ENCODE data around the gene CEBPE. TPM values are rescaled to one million over a fixed set of nuclear protein-coding genes. Genes with fewer than 3 reads are reported as not detected.

CEBPE gene
- total RNA-seq, 4 donors from 2014 or later, result not detected

DNA sequence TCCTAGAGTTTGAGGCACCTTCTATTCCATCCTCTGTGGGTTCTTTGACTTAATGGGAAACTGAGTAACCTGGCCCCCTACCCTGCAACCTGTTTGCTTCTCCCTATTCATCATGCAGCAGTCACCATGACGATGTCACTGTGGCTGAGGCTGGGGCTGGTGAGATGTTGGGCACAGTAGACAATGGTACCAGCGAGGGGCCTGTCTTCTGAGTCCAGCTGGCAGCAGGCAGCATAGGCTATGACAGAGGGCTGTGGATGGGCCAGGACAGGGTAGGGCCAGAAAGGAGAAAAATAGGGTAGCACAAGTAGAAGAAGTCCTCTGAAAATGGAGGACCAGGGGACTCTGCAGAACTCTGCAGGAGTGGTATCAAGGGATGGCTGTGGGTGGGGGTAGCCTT lies 16.3 kb downstream of the CEBPE start:
- Histone ChIP-seq H3K4me3 (no peak overlapping the region), H3K36me3 (peaks cover 0 to 18% (median 0%) of the 10 kb centered on the region in 3 donors), H3K9me3 (no peaks in the 10 kb centered on the region), H3K27me3 (no peaks in the 10 kb centered on the region), H3K4me1 (peaks cover 0 to under 1% (median 0%) of the 10 kb centered on the region in 4 donors), H3K27ac (no peak overlapping the region)
- TF ChIP-seq EP300 (IDR thresholded peaks at IDR 0.05) (no peak), POLR2A (IDR thresholded peaks at IDR 0.05) (no peak)
- TF ChIP-seq, protein P1, sequence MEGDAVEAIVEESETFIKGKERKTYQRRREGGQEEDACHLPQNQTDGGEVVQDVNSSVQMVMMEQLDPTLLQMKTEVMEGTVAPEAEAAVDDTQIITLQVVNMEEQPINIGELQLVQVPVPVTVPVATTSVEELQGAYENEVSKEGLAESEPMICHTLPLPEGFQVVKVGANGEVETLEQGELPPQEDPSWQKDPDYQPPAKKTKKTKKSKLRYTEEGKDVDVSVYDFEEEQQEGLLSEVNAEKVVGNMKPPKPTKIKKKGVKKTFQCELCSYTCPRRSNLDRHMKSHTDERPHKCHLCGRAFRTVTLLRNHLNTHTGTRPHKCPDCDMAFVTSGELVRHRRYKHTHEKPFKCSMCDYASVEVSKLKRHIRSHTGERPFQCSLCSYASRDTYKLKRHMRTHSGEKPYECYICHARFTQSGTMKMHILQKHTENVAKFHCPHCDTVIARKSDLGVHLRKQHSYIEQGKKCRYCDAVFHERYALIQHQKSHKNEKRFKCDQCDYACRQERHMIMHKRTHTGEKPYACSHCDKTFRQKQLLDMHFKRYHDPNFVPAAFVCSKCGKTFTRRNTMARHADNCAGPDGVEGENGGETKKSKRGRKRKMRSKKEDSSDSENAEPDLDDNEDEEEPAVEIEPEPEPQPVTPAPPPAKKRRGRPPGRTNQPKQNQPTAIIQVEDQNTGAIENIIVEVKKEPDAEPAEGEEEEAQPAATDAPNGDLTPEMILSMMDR (IDR thresholded peaks at IDR 0.05), result no peak
- no peak for DNase-seq (ENCODE audit: low spot score in 2 of 2)
- 76 to 93% methylated on average over 2 of the region's 2 CpGs for whole genome bisulfite sequencing, 2 donors

DNA sequence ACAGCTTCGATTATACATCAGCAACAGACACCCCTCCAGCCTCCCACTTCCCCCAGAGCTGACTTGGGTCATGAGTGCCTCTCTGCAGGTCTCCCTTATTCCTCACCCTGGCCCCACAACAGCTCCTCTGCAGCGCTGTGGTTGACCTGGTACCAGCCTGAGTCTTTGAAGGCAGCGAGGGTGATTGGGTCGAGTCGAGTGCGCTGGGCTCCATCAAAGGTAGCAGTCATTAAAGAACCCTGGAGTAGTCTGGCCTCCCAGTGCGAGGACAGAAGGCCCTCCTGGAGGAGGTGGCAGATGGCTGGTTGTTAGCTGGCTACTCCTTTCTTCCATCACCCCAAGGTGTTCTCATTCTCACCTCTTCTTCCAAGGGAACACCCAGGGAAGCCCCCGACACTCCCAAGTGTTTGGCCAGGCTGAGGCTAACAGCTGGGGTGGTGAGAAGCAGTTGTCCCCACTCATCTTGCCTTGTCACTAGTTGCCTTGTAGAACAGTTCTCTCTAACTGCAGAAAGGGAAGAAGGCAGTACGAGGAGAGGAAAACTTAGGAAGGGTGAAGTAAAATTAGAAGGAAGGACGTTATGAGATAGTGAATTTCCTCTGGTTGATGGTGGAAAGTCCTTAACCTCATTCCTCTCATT lies 16.9 kb downstream of the CEBPE start:
- DNase-seq (ENCODE audit: low spot score in 2 of 2), result no peak
- Histone ChIP-seq H3K4me3 (no peak overlapping the region), H3K36me3 (peaks cover 0 to 22% (median 0%) of the 10 kb centered on the region in 3 donors), H3K4me1 (peaks cover 0 to 8% (median 3%) of the 10 kb centered on the region in 4 donors), H3K9me3 (no peaks in the 10 kb centered on the region), H3K27ac (no peak overlapping the region), H3K27me3 (no peaks in the 10 kb centered on the region)
- TF ChIP-seq POLR2A (IDR thresholded peaks at IDR 0.05) (no peak), EP300 (IDR thresholded peaks at IDR 0.05) (no peak)
- TF ChIP-seq, protein P1 (IDR thresholded peaks at IDR 0.05), result no peak
- WGBS, 2 donors, result 72 to 80% methylated on average over 10 of the region's 10 CpGs

DNA sequence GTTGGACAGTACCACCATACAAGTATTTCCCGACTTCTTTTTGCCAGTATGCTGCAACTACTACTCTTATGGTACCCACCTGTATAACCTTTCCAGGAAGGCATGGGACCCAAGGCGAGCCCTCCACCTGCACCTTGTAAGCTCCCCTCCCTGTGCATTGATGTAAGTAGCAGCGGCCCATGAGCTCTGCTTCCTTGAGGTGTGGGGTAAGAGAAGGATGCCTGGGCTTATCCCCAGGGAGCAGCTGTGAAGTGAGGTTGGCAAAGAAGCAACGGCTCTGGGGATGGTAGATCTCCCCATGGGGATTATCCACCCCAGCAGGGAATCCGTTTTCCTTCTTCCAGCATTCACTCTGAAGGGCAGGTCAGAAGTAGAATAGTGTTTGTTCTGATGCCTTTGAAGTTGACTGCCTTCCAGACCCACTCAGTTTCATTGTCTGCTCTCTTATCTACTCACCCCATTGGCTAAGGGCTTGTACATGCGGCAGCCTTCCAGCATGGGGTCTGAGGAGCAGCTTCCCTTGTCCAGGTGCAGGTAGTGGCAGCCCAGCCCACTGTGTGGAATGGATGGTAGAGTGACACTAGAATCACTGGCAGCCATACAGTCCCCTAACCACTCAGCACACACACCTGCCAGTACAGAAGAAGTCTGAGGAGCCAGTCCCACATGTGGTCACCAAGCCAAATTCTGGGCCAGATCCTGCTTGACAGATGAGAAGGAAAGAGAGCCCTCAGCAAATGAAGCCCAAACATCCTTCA lies 17.7 kb downstream of the CEBPE start:
- H3K27ac ChIP-seq, result no peak overlapping the region
- 72 to 77% methylated on average over 6 of the region's 6 CpGs for WGBS, 2 donors
- H3K27me3 ChIP-seq, result no peaks in the 10 kb centered on the region
- TF ChIP-seq POLR2A (IDR thresholded peaks at IDR 0.05), result no peak
- TF ChIP-seq, protein P1 (IDR thresholded peaks at IDR 0.05), result no peak
- no peak for TF ChIP-seq EP300 (IDR thresholded peaks at IDR 0.05)
- no peak for DNase-seq (ENCODE audit: low spot score in 2 of 2)
- peaks cover 0 to 15% (median 10%) of the 10 kb centered on the region in 4 donors for H3K4me1 ChIP-seq
- H3K36me3 ChIP-seq, result peaks cover 0 to 22% (median 0%) of the 10 kb centered on the region in 3 donors
- no peaks in the 10 kb centered on the region for H3K9me3 ChIP-seq
- H3K4me3 ChIP-seq, result no peak overlapping the region

DNA sequence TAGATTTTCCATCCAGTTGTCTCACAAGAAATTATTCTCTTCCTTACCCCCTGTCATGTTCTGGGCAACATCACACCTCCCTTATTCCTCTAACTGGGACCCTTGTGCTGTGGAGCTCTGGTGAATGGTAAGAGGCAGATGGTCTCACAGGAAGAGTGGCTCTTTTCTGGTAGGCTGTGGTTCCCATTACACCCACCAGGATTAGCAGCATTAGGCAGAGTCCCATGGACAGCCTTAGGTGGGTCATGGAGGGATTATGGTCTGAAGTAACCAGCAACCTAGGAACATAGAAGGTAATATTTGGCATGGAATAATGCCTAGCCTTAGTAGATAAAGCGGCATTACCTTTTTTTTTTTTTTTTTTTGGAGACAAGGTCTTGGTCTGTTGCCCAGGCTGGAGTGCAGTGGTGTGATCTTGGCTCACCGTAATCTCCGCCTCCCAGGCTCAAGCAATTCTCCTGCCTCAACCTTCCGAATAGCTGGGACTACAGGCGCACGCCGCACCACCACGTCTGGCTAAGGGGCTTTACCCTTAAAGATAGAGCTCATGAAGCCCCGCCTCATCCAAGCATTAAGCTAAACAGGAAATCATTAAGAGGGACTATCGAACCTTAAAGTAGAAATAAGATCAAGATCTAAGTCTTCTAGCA lies 19.7 kb downstream of the CEBPE start:
- no peak overlapping the region for H3K27ac ChIP-seq
- DNase-seq (ENCODE audit: low spot score in 2 of 2), result no peak
- no peaks in the 10 kb centered on the region for H3K27me3 ChIP-seq
- peaks cover 0 to 22% (median 0%) of the 10 kb centered on the region in 3 donors for H3K36me3 ChIP-seq
- H3K9me3 ChIP-seq, result no peaks in the 10 kb centered on the region
- no peak for TF ChIP-seq POLR2A (IDR thresholded peaks at IDR 0.05)
- TF ChIP-seq, protein P1 (IDR thresholded peaks at IDR 0.05), result no peak
- no peak for TF ChIP-seq EP300 (IDR thresholded peaks at IDR 0.05)
- no peak overlapping the region for H3K4me3 ChIP-seq
- H3K4me1 ChIP-seq, result peaks cover 0 to 15% (median 13%) of the 10 kb centered on the region in 4 donors
- 88 to 95% methylated on average over 10 of the region's 10 CpGs for WGBS, 2 donors
